ENCODE results near the gene LIN7C.
"Not testable (repeated sequence)": the region's sequence is repeated elsewhere in the genome, so short reads cannot be mapped to it uniquely, and the experiment has no call there.

Gene LIN7C

GRCh38 chr11:27456795-27457329 is 49.7 kb downstream of the LIN7C start:
- no peak for TF ChIP-seq CTCF (IDR thresholded peaks at IDR 0.05; ENCODE audit: extremely low read depth, missing control alignments)
- no peak for DNase-seq (ENCODE audit: low spot score)

GRCh38 chr11:27456140-27456794 is 50.3 kb downstream of the LIN7C start:
- DNase-seq (ENCODE audit: low spot score): no peak
- TF ChIP-seq CTCF (IDR thresholded peaks at IDR 0.05; ENCODE audit: extremely low read depth, missing control alignments): no peak

GRCh38 chr11:27455667-27456066 is 50.9 kb downstream of the LIN7C start:
- no peak for TF ChIP-seq CTCF (IDR thresholded peaks at IDR 0.05; ENCODE audit: extremely low read depth, missing control alignments)

GRCh38 chr11:27453701-27454100 is 52.9 kb downstream of the LIN7C start:
- no peak for TF ChIP-seq CTCF (IDR thresholded peaks at IDR 0.05; ENCODE audit: extremely low read depth, missing control alignments)
- no peak for DNase-seq (ENCODE audit: low spot score)

More at GRCh38 chr11:27455667-27456066, 50.9 kb downstream of the LIN7C start:
- DNase-seq (ENCODE audit: low spot score): no peak

- no peak for TF ChIP-seq CTCF (IDR thresholded peaks at IDR 0.05; ENCODE audit: extremely low read depth, missing control alignments)
- no peak for DNase-seq (ENCODE audit: low spot score)
Observed at GRCh38 chr11:27452147-27452546, 54.4 kb downstream of the LIN7C start.

- DNase-seq (ENCODE audit: low spot score): no peak
Observed at GRCh38 chr11:27451244-27451965, 55.2 kb downstream of the LIN7C start.

GRCh38 chr11:27448184-27448540 is 58.4 kb downstream of the LIN7C start:
- DNase-seq (ENCODE audit: low spot score): not testable (repeated sequence)

More at GRCh38 chr11:27451244-27451965, 55.2 kb downstream of the LIN7C start:
- TF ChIP-seq CTCF (IDR thresholded peaks at IDR 0.05; ENCODE audit: extremely low read depth, missing control alignments): no peak

Data from GM20000 (cell line).